K562 (cell line): Measurements from ENCODE around the gene RYR3.

Experiments
- BRD4 ChIP-seq: fragments of 200-600 bp; sonication (generic); IDR thresholded peaks from 2 replicates; pipeline ENCODE4 v1.6.1; 2017; ENCODE audit warnings: inconsistent platforms
- FOS ChIP-seq: IDR thresholded peaks from 3 replicates; pipeline ENCODE4 v1.6.1; 2011; ENCODE audit not compliant: insufficient read length; ENCODE audit errors: extremely low read depth
- HNRNPH1 ChIP-seq: fragments of 200-400 bp; formaldehyde crosslinking; optimal IDR thresholded peaks from 2 replicates; pipeline ENCODE3; 2017; ENCODE audit warnings: low read depth, mild to moderate bottlenecking, low read length, moderate library complexity
- RFX1 ChIP-seq: fragments of 450-650 bp; IDR thresholded peaks from 2 replicates; pipeline ENCODE4 v1.6.1; 2016; ENCODE audit warnings: mild to moderate bottlenecking, moderate library complexity
- ZNF217 ChIP-seq: sonication (generic); formaldehyde crosslinking; IDR thresholded peaks from 2 replicates; pipeline ENCODE4 v1.8.0; 2022; ENCODE audit warnings: mild to moderate bottlenecking, missing genetic modification reagents

DNA sequence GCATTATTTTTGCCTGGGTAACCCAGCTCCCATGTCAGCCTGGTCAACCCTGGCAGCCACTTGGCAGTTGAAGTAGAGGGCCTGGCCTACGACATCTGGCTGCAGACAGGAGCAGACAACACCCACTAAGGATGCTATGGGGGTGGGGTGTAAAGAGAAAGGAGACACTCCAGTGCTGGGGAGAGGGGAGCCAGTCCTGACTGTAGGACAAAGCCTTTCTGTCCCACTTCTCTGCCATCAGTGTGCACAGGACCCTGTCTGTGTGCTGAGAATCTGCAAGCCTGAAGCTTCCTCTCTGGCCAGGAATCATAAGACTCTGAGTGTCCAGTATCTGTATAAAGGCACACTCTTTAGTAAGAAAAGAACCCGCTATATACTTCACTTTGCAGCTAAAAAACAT, 561.2 kb downstream of the RYR3 start:
- TF ChIP-seq HNRNPH1 (no peak), RFX1 (no peak), BRD4 (no peak), ZNF217 (CRISPR knock-in tag) (no peak), FOS (no peak)
